ENCODE results near the gene GRM7.

The GRM7 gene

GRCh38 chr3:7241584-7242302, 380.8 kb downstream of the GRM7 start:
- Histone ChIP-seq H3K27ac (ENCODE audit: low read depth, low read length) (no peak overlapping the region), H3K4me1 (ENCODE audit: insufficient read depth, low read length) (peaks cover 8% of the 10 kb centered on the region), H3K36me3 (ENCODE audit: insufficient read depth, low read length) (no peaks in the 10 kb centered on the region), H3K27me3 (ENCODE audit: control insufficient read depth in 1 of 2, insufficient read depth in 2 of 2, low read length in 2 of 2) (no peaks in the 10 kb centered on the region), H3K9me3 (ENCODE audit: low read length) (no peaks in the 10 kb centered on the region), H3K4me3 (ENCODE audit: low read depth in 1 of 2, low read length in 2 of 2) (no peak overlapping the region), H3K9ac (ENCODE audit: low read length) (no peak overlapping the region)

GRCh38 chr3:7242303-7242635, 381.4 kb downstream of the GRM7 start:
- Histone ChIP-seq H3K9me3 (ENCODE audit: low read length) (no peaks in the 10 kb centered on the region), H3K36me3 (ENCODE audit: insufficient read depth, low read length) (no peaks in the 10 kb centered on the region), H3K4me1 (ENCODE audit: insufficient read depth, low read length) (peaks cover 8% of the 10 kb centered on the region), H3K4me3 (ENCODE audit: low read depth in 1 of 2, low read length in 2 of 2) (no peak overlapping the region), H3K9ac (ENCODE audit: low read length) (no peak overlapping the region), H3K27me3 (ENCODE audit: control insufficient read depth in 1 of 2, insufficient read depth in 2 of 2, low read length in 2 of 2) (no peaks in the 10 kb centered on the region), H3K27ac (ENCODE audit: low read depth, low read length) (no peak overlapping the region)

GRCh38 chr3:7249493-7250076, 388.7 kb downstream of the GRM7 start:
- Histone ChIP-seq H3K9ac (ENCODE audit: low read length) (no peak overlapping the region), H3K4me1 (ENCODE audit: insufficient read depth, low read length) (no peaks in the 10 kb centered on the region), H3K36me3 (ENCODE audit: insufficient read depth, low read length) (no peaks in the 10 kb centered on the region), H3K27ac (ENCODE audit: low read depth, low read length) (no peak overlapping the region), H3K9me3 (ENCODE audit: low read length) (no peaks in the 10 kb centered on the region), H3K27me3 (ENCODE audit: control insufficient read depth in 1 of 2, insufficient read depth in 2 of 2, low read length in 2 of 2) (no peaks in the 10 kb centered on the region), H3K4me3 (ENCODE audit: low read depth in 1 of 2, low read length in 2 of 2) (no peak overlapping the region)

GRCh38 chr3:7254251-7254650, 393.3 kb downstream of the GRM7 start:
- no peaks in the 10 kb centered on the region for H3K4me1 ChIP-seq (ENCODE audit: insufficient read depth, low read length)
- no peak overlapping the region for H3K27ac ChIP-seq (ENCODE audit: low read depth, low read length)
- H3K9ac ChIP-seq (ENCODE audit: low read length): no peak overlapping the region
- H3K36me3 ChIP-seq (ENCODE audit: insufficient read depth, low read length): no peaks in the 10 kb centered on the region
- H3K27me3 ChIP-seq (ENCODE audit: control insufficient read depth in 1 of 2, insufficient read depth in 2 of 2, low read length in 2 of 2): no peaks in the 10 kb centered on the region
- no peak overlapping the region for H3K4me3 ChIP-seq (ENCODE audit: low read depth in 1 of 2, low read length in 2 of 2)
- H3K9me3 ChIP-seq (ENCODE audit: low read length): no peaks in the 10 kb centered on the region

GRCh38 chr3:7260975-7261374, 400.1 kb downstream of the GRM7 start:
- no peaks in the 10 kb centered on the region for H3K9me3 ChIP-seq (ENCODE audit: low read length)
- no peaks in the 10 kb centered on the region for H3K36me3 ChIP-seq (ENCODE audit: insufficient read depth, low read length)

GRCh38 chr3:7263347-7264195, 402.7 kb downstream of the GRM7 start:
- Histone ChIP-seq H3K4me1 (ENCODE audit: insufficient read depth, low read length) (peaks cover 4% of the 10 kb centered on the region), H3K9me3 (ENCODE audit: low read length) (no peaks in the 10 kb centered on the region), H3K27me3 (ENCODE audit: control insufficient read depth in 1 of 2, insufficient read depth in 2 of 2, low read length in 2 of 2) (no peaks in the 10 kb centered on the region), H3K27ac (ENCODE audit: low read depth, low read length) (no peak overlapping the region), H3K36me3 (ENCODE audit: insufficient read depth, low read length) (no peaks in the 10 kb centered on the region), H3K9ac (ENCODE audit: low read length) (no peak overlapping the region), H3K4me3 (ENCODE audit: low read depth in 1 of 2, low read length in 2 of 2) (no peak overlapping the region)

More at GRCh38 chr3:7260975-7261374, 400.1 kb downstream of the GRM7 start:
- Histone ChIP-seq H3K4me1 (ENCODE audit: insufficient read depth, low read length) (peaks cover 4% of the 10 kb centered on the region), H3K4me3 (ENCODE audit: low read depth in 1 of 2, low read length in 2 of 2) (no peak overlapping the region), H3K27ac (ENCODE audit: low read depth, low read length) (no peak overlapping the region), H3K27me3 (ENCODE audit: control insufficient read depth in 1 of 2, insufficient read depth in 2 of 2, low read length in 2 of 2) (no peaks in the 10 kb centered on the region), H3K9ac (ENCODE audit: low read length) (no peak overlapping the region)

GRCh38 chr3:7264196-7264526, 403.2 kb downstream of the GRM7 start:
- H3K36me3 ChIP-seq (ENCODE audit: insufficient read depth, low read length): no peaks in the 10 kb centered on the region
- H3K9me3 ChIP-seq (ENCODE audit: low read length): no peaks in the 10 kb centered on the region
- no peak overlapping the region for H3K9ac ChIP-seq (ENCODE audit: low read length)
- no peak overlapping the region for H3K27ac ChIP-seq (ENCODE audit: low read depth, low read length)
- H3K4me3 ChIP-seq (ENCODE audit: low read depth in 1 of 2, low read length in 2 of 2): no peak overlapping the region
- no peaks in the 10 kb centered on the region for H3K27me3 ChIP-seq (ENCODE audit: control insufficient read depth in 1 of 2, insufficient read depth in 2 of 2, low read length in 2 of 2)
- H3K4me1 ChIP-seq (ENCODE audit: insufficient read depth, low read length): peaks cover 4% of the 10 kb centered on the region

GRCh38 chr3:7265736-7266135, 404.8 kb downstream of the GRM7 start:
- H3K27me3 ChIP-seq (ENCODE audit: control insufficient read depth in 1 of 2, insufficient read depth in 2 of 2, low read length in 2 of 2): no peaks in the 10 kb centered on the region
- no peaks in the 10 kb centered on the region for H3K9me3 ChIP-seq (ENCODE audit: low read length)
- H3K4me1 ChIP-seq (ENCODE audit: insufficient read depth, low read length): peaks cover 4% of the 10 kb centered on the region

GRCh38 chr3:7266551-7266950, 405.6 kb downstream of the GRM7 start:
- Histone ChIP-seq H3K4me1 (ENCODE audit: insufficient read depth, low read length) (peaks cover 4% of the 10 kb centered on the region), H3K27me3 (ENCODE audit: control insufficient read depth in 1 of 2, insufficient read depth in 2 of 2, low read length in 2 of 2) (no peaks in the 10 kb centered on the region), H3K36me3 (ENCODE audit: insufficient read depth, low read length) (no peaks in the 10 kb centered on the region), H3K9ac (ENCODE audit: low read length) (no peak overlapping the region), H3K4me3 (ENCODE audit: low read depth in 1 of 2, low read length in 2 of 2) (no peak overlapping the region), H3K9me3 (ENCODE audit: low read length) (no peaks in the 10 kb centered on the region), H3K27ac (ENCODE audit: low read depth, low read length) (no peak overlapping the region)

More at GRCh38 chr3:7265736-7266135, 404.8 kb downstream of the GRM7 start:
- H3K4me3 ChIP-seq (ENCODE audit: low read depth in 1 of 2, low read length in 2 of 2): no peak overlapping the region
- no peak overlapping the region for H3K9ac ChIP-seq (ENCODE audit: low read length)
- H3K27ac ChIP-seq (ENCODE audit: low read depth, low read length): no peak overlapping the region
- no peaks in the 10 kb centered on the region for H3K36me3 ChIP-seq (ENCODE audit: insufficient read depth, low read length)

- H3K4me3 ChIP-seq (ENCODE audit: low read depth in 1 of 2, low read length in 2 of 2): no peak overlapping the region
- no peaks in the 10 kb centered on the region for H3K27me3 ChIP-seq (ENCODE audit: control insufficient read depth in 1 of 2, insufficient read depth in 2 of 2, low read length in 2 of 2)
Measured at GRCh38 chr3:7270731-7271130, 409.8 kb downstream of the GRM7 start.

GRCh38 chr3:7271631-7272030, 410.7 kb downstream of the GRM7 start:
- H3K4me1 ChIP-seq (ENCODE audit: insufficient read depth, low read length): no peaks in the 10 kb centered on the region
- H3K9me3 ChIP-seq (ENCODE audit: low read length): no peaks in the 10 kb centered on the region
- no peak overlapping the region for H3K27ac ChIP-seq (ENCODE audit: low read depth, low read length)
- H3K27me3 ChIP-seq (ENCODE audit: control insufficient read depth in 1 of 2, insufficient read depth in 2 of 2, low read length in 2 of 2): no peaks in the 10 kb centered on the region
- H3K9ac ChIP-seq (ENCODE audit: low read length): no peak overlapping the region
- no peak overlapping the region for H3K4me3 ChIP-seq (ENCODE audit: low read depth in 1 of 2, low read length in 2 of 2)
- H3K36me3 ChIP-seq (ENCODE audit: insufficient read depth, low read length): no peaks in the 10 kb centered on the region

More at GRCh38 chr3:7270731-7271130, 409.8 kb downstream of the GRM7 start:
- Histone ChIP-seq H3K9ac (ENCODE audit: low read length) (no peak overlapping the region), H3K4me1 (ENCODE audit: insufficient read depth, low read length) (no peaks in the 10 kb centered on the region), H3K36me3 (ENCODE audit: insufficient read depth, low read length) (no peaks in the 10 kb centered on the region), H3K27ac (ENCODE audit: low read depth, low read length) (no peak overlapping the region), H3K9me3 (ENCODE audit: low read length) (no peaks in the 10 kb centered on the region)
